GM21515 (cell line): ENCODE measurements around the gene ALPK1.
"Not testable (repeated sequence)": the region's sequence is repeated elsewhere in the genome, so short reads cannot be mapped to it uniquely, and the experiment has no call there.

Source experiments
- ATAC-seq: cut with Tn5 transposase; IDR thresholded peaks from one replicate; pipeline ENCODE4 v1.9.1; 2021; ENCODE audit not compliant: unreplicated experiment

The ALPK1 gene

GRCh38 chr4:112448306-112449132 lies 151.3 kb downstream of the ALPK1 start:
- no peak for ATAC-seq

- ATAC-seq: no peak
These were observed 152.5 kb downstream of the ALPK1 start for GRCh38 chr4:112449708-112450107.

GRCh38 chr4:112451104-112451503 lies 153.9 kb downstream of the ALPK1 start:
- no peak for ATAC-seq

GRCh38 chr4:112451831-112452230 lies 154.7 kb downstream of the ALPK1 start:
- no peak for ATAC-seq

- no peak for ATAC-seq
These were observed 156.2 kb downstream of the ALPK1 start for GRCh38 chr4:112453321-112453720.

GRCh38 chr4:112472318-112472717 lies 175.1 kb downstream of the ALPK1 start:
- no peak for ATAC-seq

GRCh38 chr4:112473985-112474384 lies 176.8 kb downstream of the ALPK1 start:
- ATAC-seq: no peak

GRCh38 chr4:112485930-112486329 lies 188.8 kb downstream of the ALPK1 start:
- no peak for ATAC-seq

GRCh38 chr4:112490808-112491207 lies 193.6 kb downstream of the ALPK1 start:
- not testable (repeated sequence) for ATAC-seq
